ENCODE results near the gene WDR82.

The WDR82 gene

GRCh38 chr3:52246264-52246620 is 32.2 kb downstream of the WDR82 start:
- H3K27ac ChIP-seq = peak overlapping the region; percentile 38
- TF ChIP-seq CTCF (IDR thresholded peaks at IDR 0.05) (no peak), ZFX (IDR thresholded peaks at IDR 0.05; ENCODE audit: borderline replicate concordance) (no peak)

DNA sequence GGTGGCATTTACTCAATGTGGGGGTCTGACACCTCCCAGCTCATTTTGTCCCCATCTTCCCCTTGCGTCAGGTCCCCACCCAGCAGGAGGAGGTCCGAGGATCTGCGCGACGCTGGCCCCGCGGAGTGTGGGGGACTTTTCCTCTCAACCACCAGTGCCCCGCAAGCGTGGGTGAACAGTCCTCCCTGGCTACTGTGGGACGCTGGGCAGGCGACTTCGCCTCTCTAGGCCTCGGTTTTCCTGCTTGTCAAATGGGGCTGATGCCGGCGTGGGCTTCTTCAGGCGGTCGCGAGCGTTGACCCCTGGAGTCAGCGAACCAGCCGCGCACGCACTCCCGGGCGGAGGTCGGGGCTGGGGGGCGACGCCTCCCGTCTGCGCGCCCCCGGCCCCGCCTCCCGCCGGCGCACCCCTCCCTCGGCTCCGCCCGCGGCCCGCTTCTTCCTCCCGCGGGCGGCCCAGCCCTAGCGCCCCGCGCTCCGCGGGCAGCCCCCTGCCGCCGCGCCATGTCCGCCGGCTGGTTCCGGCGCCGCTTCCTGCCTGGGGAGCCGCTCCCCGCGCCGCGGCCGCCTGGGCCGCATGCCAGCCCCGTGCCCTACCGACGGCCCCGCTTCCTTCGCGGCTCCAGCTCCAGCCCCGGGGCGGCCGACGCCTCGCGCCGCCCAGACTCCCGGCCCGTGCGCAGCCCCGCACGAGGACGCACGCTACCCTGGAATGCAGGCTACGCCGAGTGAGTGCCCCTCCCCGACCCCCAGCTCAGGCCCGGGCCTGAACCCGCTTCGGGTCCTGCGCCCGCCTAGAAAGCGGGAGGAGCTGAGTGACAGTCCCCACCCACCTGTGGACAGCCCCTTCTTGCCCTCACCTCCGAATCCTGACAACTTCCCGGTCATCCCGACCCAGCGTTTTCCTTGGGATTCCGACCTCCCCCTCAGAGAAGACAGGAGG is 32.9 kb downstream of the WDR82 start, which contains the start of gene PPM1M:
TSS of gene PPM1M (plus strand) at position 438 of the 942 bp plus-strand sequence. CDS start at position 504, 66 bp downstream.
- H3K27ac ChIP-seq = peak within 1 kb of the TSS; percentile 38

DNA sequence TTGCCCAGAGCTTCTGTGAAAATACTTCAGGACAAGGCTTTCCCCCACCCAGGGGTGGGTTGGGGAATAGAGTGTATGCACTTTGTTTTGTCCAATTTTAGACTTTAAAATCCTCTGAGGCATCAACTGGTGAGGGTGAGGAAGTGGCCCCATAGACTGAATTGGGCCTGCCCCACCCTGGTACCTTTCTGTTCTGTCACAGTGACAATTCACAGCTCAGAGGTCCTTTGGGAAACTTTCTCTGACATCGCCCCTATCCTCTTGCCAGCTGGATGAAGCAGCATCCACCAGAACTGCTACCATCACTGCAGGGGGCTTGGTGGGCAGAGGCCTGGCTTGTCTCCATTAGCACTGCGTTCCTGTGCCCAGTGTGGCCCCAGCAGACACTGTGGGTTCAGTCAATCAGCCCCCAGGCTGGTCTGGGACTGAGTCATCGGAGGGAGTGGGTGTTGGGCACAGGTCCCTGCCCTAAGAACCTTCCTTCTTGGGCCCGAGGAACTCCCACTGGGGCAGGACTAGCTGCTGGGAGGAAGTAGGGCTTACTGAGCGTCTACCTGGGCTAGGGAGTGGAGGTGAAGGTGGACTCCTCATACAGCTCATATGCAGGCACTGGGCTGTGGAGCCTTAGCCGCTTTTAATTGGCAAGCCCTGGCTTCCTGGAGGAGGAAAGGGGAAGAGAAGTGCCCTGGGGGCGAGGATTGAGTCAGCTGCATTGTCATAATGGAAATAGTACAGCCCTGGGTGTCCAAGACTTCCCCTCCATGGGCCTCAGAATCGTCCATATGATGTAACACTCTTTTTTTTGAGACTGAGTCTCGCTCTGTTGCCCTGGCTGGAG is 34.4 kb downstream of the WDR82 start:
- TF ChIP-seq CTCF (IDR thresholded peaks at IDR 0.05) (no peak), ZFX (IDR thresholded peaks at IDR 0.05; ENCODE audit: borderline replicate concordance) (no peak)

More for the DNA sequence above, 32.9 kb downstream of the WDR82 start, which contains the start of gene PPM1M:
- no peak for TF ChIP-seq CTCF (IDR thresholded peaks at IDR 0.05)
- TF ChIP-seq ZFX (IDR thresholded peaks at IDR 0.05; ENCODE audit: borderline replicate concordance) = no peak

DNA sequence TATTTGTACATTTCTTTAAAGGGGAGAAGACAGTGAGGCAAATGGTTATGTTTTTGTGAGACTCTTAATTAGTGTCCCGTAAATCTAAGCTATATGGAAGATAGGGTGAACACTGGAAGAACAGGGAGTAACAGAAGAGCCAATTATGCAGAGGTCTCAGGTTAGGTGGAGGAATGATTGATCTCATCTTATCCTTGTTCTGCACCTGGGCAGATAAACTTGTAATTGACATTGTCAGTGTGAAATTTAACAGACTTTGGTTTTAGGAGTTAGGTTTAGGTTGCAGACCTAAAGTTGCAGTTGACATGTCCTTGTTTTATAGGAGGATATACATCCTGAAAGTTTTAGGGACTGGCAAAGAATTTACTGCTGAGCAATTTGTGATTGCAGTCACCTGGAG is 36.4 kb downstream of the WDR82 start:
- no peak overlapping the region for H3K27ac ChIP-seq

More for the DNA sequence above, 34.4 kb downstream of the WDR82 start:
- no peak overlapping the region for H3K27ac ChIP-seq

DNA sequence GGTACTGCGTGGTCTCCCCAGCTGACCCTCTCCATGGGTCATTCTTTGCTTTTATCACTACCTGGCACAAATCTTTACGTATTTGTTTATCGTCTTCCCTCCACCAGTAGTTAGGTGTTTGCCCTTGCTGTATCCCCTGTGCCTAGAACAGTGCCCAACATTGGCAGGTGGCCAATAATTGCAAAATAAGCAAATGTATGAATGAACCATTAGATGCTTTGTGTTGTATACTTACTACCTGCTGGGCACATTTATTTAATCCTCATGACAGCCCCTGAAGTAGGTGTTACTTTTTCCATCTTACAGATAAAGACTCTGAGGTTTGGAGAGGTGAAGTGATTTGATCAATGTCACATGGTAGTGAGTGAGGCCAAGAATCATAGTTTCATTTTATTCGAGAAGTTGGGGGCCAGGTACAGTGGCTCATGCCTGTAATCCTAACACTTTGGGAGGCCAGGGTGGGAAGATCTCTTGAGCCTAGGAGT is 37.5 kb downstream of the WDR82 start:
- TF ChIP-seq ZFX (IDR thresholded peaks at IDR 0.05; ENCODE audit: borderline replicate concordance) (no peak), CTCF (IDR thresholded peaks at IDR 0.05) (no peak)

More for the DNA sequence above, 36.4 kb downstream of the WDR82 start:
- TF ChIP-seq ZFX (IDR thresholded peaks at IDR 0.05; ENCODE audit: borderline replicate concordance) (no peak), CTCF (IDR thresholded peaks at IDR 0.05) (no peak)

DNA sequence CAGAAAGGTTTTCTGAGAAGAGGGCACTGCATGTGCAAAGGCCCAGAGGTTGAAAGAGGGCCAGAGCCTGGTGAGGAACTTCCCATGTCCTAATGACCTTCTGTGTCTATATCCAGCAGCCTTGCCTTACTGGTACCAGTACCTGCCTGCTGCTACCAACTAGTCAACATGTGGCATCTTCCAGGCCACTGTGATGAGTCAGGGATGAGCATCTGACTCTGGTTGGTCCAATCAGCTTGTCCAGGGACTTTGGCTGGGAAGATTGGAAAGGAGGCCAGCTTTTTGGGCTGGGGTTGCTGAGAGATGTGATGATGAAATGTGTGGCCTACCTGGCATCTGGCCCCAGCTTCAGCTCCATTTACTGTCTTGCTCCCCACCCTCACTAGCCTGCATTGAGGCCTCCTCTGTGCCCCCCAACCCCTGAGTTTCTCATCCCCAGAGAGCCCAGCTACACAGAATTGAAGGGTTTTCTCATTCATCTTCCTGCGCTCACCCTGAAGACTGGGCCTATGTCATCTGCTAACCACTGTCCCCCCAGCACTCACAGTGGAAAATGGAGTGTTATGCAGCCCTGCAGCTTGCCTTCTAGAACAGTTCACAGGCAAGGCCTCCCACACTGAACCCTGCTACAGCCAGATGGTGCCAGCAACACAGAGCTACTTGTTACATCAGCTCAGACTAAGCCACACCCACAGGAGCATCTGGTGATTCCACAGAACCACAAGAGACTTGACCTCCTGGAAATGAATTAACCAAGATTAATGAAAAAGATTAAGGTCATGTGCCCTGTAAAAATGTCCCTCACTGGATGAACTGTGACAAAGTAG is 38.2 kb downstream of the WDR82 start:
- TF ChIP-seq ZFX (IDR thresholded peaks at IDR 0.05; ENCODE audit: borderline replicate concordance) (no peak), CTCF (IDR thresholded peaks at IDR 0.05) (no peak)
- H3K27ac ChIP-seq = peak overlapping the region; percentile 79

More for the DNA sequence above, 37.5 kb downstream of the WDR82 start:
- peak overlapping the region; percentile 79 for H3K27ac ChIP-seq

Data from 22Rv1 (cell line).